Epithelial cell of esophagus (primary cell): Measurements from ENCODE around the gene RBBP8.
A peak's percentile ranks its signal among the peaks of the same experiment; 100 is the strongest.

Source experiments
- DNase-seq: peaks from one replicate; pipeline ENCODE4 v3.0.0; 2010; ENCODE audit warnings: low read depth
- H3K4me3 ChIP-seq: 2 replicates; pipeline ENCODE4 v1.5.1; 2011; ENCODE audit warnings: mild to moderate bottlenecking, low read length, control low read depth
- CTCF ChIP-seq: IDR thresholded peaks from 2 replicates; pipeline ENCODE4 v1.5.1; 2011; ENCODE audit warnings: low read depth, mild to moderate bottlenecking, low read length, control low read depth, inconsistent platforms; ENCODE audit not compliant: insufficient read depth; ENCODE audit errors: missing control alignments

RBBP8 gene

GRCh38 chr18:22975508-22975907 lies 42.4 kb downstream of the RBBP8 start:
- no peak for DNase-seq
- no peak for TF ChIP-seq CTCF
- no peak overlapping the region for H3K4me3 ChIP-seq

GRCh38 chr18:22977847-22978701 lies 44.9 kb downstream of the RBBP8 start:
- TF ChIP-seq CTCF: no peak
- H3K4me3 ChIP-seq: peak overlapping the region; percentile 7
- peak; percentile 88 for DNase-seq

GRCh38 chr18:22980394-22980793 lies 47.3 kb downstream of the RBBP8 start:
- H3K4me3 ChIP-seq: no peak overlapping the region
- TF ChIP-seq CTCF: no peak
- no peak for DNase-seq

GRCh38 chr18:22981274-22982133 lies 48.4 kb downstream of the RBBP8 start:
- H3K4me3 ChIP-seq: no peak overlapping the region
- no peak for TF ChIP-seq CTCF
- DNase-seq: no peak

- peak; percentile 27 for TF ChIP-seq CTCF
- DNase-seq: peak; percentile 38
- no peak overlapping the region for H3K4me3 ChIP-seq
Measured at GRCh38 chr18:22983175-22983574, 50.0 kb downstream of the RBBP8 start.

- DNase-seq: no peak
- H3K4me3 ChIP-seq: no peak overlapping the region
- TF ChIP-seq CTCF: no peak
Measured at GRCh38 chr18:22985250-22985649, 52.1 kb downstream of the RBBP8 start.
